SK-N-SH treated with all-trans-retinoic acid at 6 μM for 48 hours (cell line): ENCODE data around the gene TMEM120B.
"Not testable (repeated sequence)": the region's sequence is repeated elsewhere in the genome, so short reads cannot be mapped to it uniquely, and the experiment has no call there.

ENCODE experiments used
- ATAC-seq: fragments of 200-7000 bp; cut with Tn5 transposase; 3 replicates; pipeline ENCODE4 v1.9.1; 2020; ENCODE audit warnings: mild to moderate bottlenecking, moderate library complexity
- ARNTL ChIP-seq: fragments of 450-650 bp; formaldehyde crosslinking; IDR thresholded peaks from 2 replicates; pipeline ENCODE4 v1.5.0; 2020; ENCODE audit warnings: low read depth, mild to moderate bottlenecking, moderate library complexity, borderline replicate concordance
- BACH2 ChIP-seq: fragments of 250-450 bp; sonication (Bioruptor Pico); IDR thresholded peaks from 2 replicates; pipeline ENCODE4 v1.9.0; 2021; ENCODE audit warnings: mild to moderate bottlenecking, borderline replicate concordance
- CREB5 ChIP-seq: fragments of 250-450 bp; sonication (Bioruptor Pico); IDR thresholded peaks from 2 replicates; pipeline ENCODE4 v1.5.1; 2020; ENCODE audit warnings: low read depth, mild to moderate bottlenecking, moderate library complexity
- ESRRG ChIP-seq: fragments of 250-450 bp; sonication (Bioruptor Pico); IDR thresholded peaks from 2 replicates; pipeline ENCODE4 v1.6.1; 2021; ENCODE audit warnings: mild to moderate bottlenecking
- GLIS3 ChIP-seq: fragments of 250-450 bp; sonication (Bioruptor Pico); IDR thresholded peaks from 2 replicates; pipeline ENCODE4 v1.5.0; 2020; ENCODE audit warnings: mild to moderate bottlenecking, moderate library complexity
- ISL1 ChIP-seq: fragments of 250-450 bp; sonication (Bioruptor Pico); IDR thresholded peaks from 2 replicates; pipeline ENCODE4 v2.1.2; 2022; ENCODE audit warnings: mild to moderate bottlenecking, moderate library complexity
- OSR1 ChIP-seq: fragments of 250-450 bp; sonication (Bioruptor Pico); IDR thresholded peaks from 2 replicates; pipeline ENCODE4 v1.8.0; 2022; ENCODE audit warnings: moderate library complexity, mild to moderate bottlenecking, inconsistent platforms
- PATZ1 ChIP-seq: fragments of 250-450 bp; sonication (Bioruptor Pico); IDR thresholded peaks from 2 replicates; pipeline ENCODE4 v1.8.0; 2020; ENCODE audit warnings: mild to moderate bottlenecking, moderate library complexity, borderline replicate concordance
- POU6F1 ChIP-seq: fragments of 250-450 bp; sonication (Bioruptor Pico); IDR thresholded peaks from 2 replicates; pipeline ENCODE4 v1.8.0; 2021; ENCODE audit warnings: low read depth, mild to moderate bottlenecking, moderate library complexity, borderline replicate concordance
- RARB ChIP-seq: fragments of 250-450 bp; sonication (Bioruptor Pico); IDR thresholded peaks from 2 replicates; pipeline ENCODE4 v1.8.0; 2021; ENCODE audit warnings: mild to moderate bottlenecking, moderate library complexity
- SNAI2 ChIP-seq: fragments of 250-450 bp; sonication (Bioruptor Pico); IDR thresholded peaks from 2 replicates; pipeline ENCODE4 v1.5.0; 2020; ENCODE audit warnings: mild to moderate bottlenecking, moderate library complexity
- TCF4 ChIP-seq: fragments of 250-450 bp; sonication (Bioruptor Pico); IDR thresholded peaks from 2 replicates; pipeline ENCODE4 v1.8.0; 2021; ENCODE audit warnings: mild to moderate bottlenecking, moderate library complexity, borderline replicate concordance
- TSHZ2 ChIP-seq: fragments of 250-450 bp; sonication (Bioruptor Pico); IDR thresholded peaks from 2 replicates; pipeline ENCODE4 v1.5.0; 2020; ENCODE audit warnings: mild to moderate bottlenecking, moderate library complexity
- ZC3H10 ChIP-seq: fragments of 250-450 bp; sonication (Bioruptor Pico); IDR thresholded peaks from 2 replicates; pipeline ENCODE4 v1.5.1; 2021; ENCODE audit warnings: mild to moderate bottlenecking, moderate library complexity
- ZFP3 ChIP-seq: fragments of 250-450 bp; sonication (Bioruptor Pico); IDR thresholded peaks from 2 replicates; pipeline ENCODE4 v1.5.0; 2020; ENCODE audit warnings: mild to moderate bottlenecking, moderate library complexity
- ZFP30 ChIP-seq: fragments of 450-650 bp; formaldehyde crosslinking; IDR thresholded peaks from 2 replicates; pipeline ENCODE4 v1.5.0; 2022; ENCODE audit warnings: mild to moderate bottlenecking, moderate library complexity
- ZNF565 ChIP-seq: fragments of 450-650 bp; formaldehyde crosslinking; conservative IDR thresholded peaks from 2 replicates; pipeline ENCODE4 v1.5.0; 2020; ENCODE audit warnings: low read depth, mild to moderate bottlenecking, moderate library complexity
- ZNF70 ChIP-seq: fragments of 450-650 bp; formaldehyde crosslinking; IDR thresholded peaks from 2 replicates; pipeline ENCODE4 v1.5.0; 2020; ENCODE audit warnings: mild to moderate bottlenecking, moderate library complexity
- ZNF8 ChIP-seq: fragments of 450-650 bp; formaldehyde crosslinking; IDR thresholded peaks from 2 replicates; pipeline ENCODE4 v1.5.0; 2020; ENCODE audit warnings: mild to moderate bottlenecking, moderate library complexity
- TF ChIP-seq, protein P1 (sequence below): fragments of 250-450 bp; sonication (Bioruptor Pico); IDR thresholded peaks from 2 replicates; pipeline ENCODE4 v1.5.1; 2021; ENCODE audit warnings: mild to moderate bottlenecking, moderate library complexity

The TMEM120B gene

DNA sequence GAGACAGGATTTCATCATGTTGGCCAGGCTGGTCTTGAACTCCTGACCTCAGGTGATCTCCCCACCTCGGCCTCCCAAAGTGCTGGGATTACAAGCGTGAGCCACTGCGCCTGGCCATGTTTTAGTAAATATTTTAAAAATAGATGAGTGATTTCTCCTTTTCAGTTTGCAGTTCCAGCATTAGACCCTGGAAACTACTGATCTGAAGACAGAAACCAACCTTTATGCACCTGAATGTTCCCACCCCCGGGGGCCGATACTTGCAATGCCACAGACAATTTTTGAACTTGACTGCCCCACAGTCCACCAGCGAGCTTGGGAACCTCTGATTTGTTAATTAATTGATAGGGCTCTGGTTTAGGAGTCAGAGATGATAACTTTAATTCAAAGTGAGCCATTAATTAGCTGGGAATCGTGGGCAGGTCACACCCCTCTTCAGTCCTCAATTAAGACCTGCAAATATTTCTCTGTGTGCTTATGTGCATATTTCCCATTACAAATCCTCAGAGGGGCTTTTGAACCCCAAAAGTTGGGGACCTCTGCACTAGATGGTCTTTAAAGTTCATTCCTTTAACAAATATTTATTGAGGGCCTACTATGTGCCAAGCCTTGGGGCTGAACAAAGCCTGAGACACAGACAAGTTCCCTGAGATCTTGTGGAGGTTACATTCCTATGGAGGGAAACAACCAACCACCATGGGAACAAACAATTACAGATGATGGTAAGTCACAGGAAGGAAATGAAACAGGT lies 4.1 kb upstream of the TMEM120B start:
- TF ChIP-seq ZNF8 (no peak), OSR1 (CRISPR knock-in tag) (no peak), POU6F1 (CRISPR knock-in tag) (no peak), ARNTL (no peak), SNAI2 (CRISPR knock-in tag) (no peak), CREB5 (CRISPR knock-in tag) (no peak), ZNF565 (CRISPR knock-in tag) (no peak), TCF4 (CRISPR knock-in tag) (no peak), ZNF70 (CRISPR knock-in tag) (no peak), ZFP30 (no peak), BACH2 (CRISPR knock-in tag) (no peak), PATZ1 (CRISPR knock-in tag) (no peak), RARB (CRISPR knock-in tag) (no peak), ISL1 (CRISPR knock-in tag) (no peak), ZC3H10 (CRISPR knock-in tag) (no peak), GLIS3 (no peak), ZFP3 (CRISPR knock-in tag) (no peak), TSHZ2 (CRISPR knock-in tag) (no peak)
- TF ChIP-seq, protein P1, sequence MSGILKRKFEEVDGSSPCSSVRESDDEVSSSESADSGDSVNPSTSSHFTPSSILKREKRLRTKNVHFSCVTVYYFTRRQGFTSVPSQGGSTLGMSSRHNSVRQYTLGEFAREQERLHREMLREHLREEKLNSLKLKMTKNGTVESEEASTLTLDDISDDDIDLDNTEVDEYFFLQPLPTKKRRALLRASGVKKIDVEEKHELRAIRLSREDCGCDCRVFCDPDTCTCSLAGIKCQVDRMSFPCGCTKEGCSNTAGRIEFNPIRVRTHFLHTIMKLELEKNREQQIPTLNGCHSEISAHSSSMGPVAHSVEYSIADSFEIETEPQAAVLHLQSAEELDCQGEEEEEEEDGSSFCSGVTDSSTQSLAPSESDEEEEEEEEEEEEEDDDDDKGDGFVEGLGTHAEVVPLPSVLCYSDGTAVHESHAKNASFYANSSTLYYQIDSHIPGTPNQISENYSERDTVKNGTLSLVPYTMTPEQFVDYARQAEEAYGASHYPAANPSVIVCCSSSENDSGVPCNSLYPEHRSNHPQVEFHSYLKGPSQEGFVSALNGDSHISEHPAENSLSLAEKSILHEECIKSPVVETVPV: no peak
- ATAC-seq: no peak

- ATAC-seq: not testable (repeated sequence)
Measured at GRCh38 chr12:121709064-121709424, 3.5 kb upstream of the TMEM120B start.

GRCh38 chr12:121709478-121709961 lies 3.0 kb upstream of the TMEM120B start:
- no peak for ATAC-seq
- TF ChIP-seq BACH2 (CRISPR knock-in tag): no peak
- no peak for TF ChIP-seq RARB (CRISPR knock-in tag)
- TF ChIP-seq, protein P1: no peak
- TF ChIP-seq TCF4 (CRISPR knock-in tag): no peak
- TF ChIP-seq ZFP3 (CRISPR knock-in tag): no peak
- no peak for TF ChIP-seq ESRRG (CRISPR knock-in tag)
